Thyroid gland (tissue), 4 donors: Measurements from ENCODE around the gene RBM15B. TPM values are rescaled to one million over a fixed set of nuclear protein-coding genes. Genes with fewer than 3 reads are reported as not detected.

Experiments
- DNase-seq, 2 donors: peaks; one replicate each; pipeline ENCODE4 v3.0.0-alpha.2; 2019
- H3K27ac ChIP-seq, 3 donors: fragments of 200-600 bp; sonication (generic); 1 replicate in 2 of 3; 2 replicates in 1 of 3; pipeline ENCODE4 v1.5.1; 2016 to 2019; ENCODE audit warnings: mild to moderate bottlenecking in 1 of 3, moderate library complexity in 1 of 3
- H3K27me3 ChIP-seq: fragments of 200-600 bp; sonication (generic); one replicate; pipeline ENCODE4 v1.5.1; 2019
- H3K36me3 ChIP-seq, 2 donors: fragments of 200-600 bp; sonication (generic); one replicate each; pipeline ENCODE4 v1.5.1; 2016 to 2019
- H3K4me1 ChIP-seq, 2 donors: fragments of 200-600 bp; sonication (generic); one replicate each; pipeline ENCODE4 v1.5.1; 2017 to 2019
- H3K4me3 ChIP-seq, 3 donors: fragments of 200-600 bp; sonication (generic); replicated peaks in 1 of 3; 1 replicate in 2 of 3; 2 replicates in 1 of 3; pipeline ENCODE4 v1.5.1; 2016; ENCODE audit warnings: mild to moderate bottlenecking in 1 of 3
- H3K9me3 ChIP-seq: fragments of 200-600 bp; sonication (generic); one replicate; pipeline ENCODE4 v1.5.1; 2017
- CTCF ChIP-seq, 6 experiments: fragments of 200-600 bp in 3 of 6; fragments of 450-650 bp in 3 of 6; sonication (generic) in 3 of 6; IDR thresholded peaks; one replicate each; pipeline ENCODE4 v1.5.1; 2016 to 2019; ENCODE audit warnings: antibody characterized with exemption in 6 of 6, mild to moderate bottlenecking in 2 of 6, inconsistent platforms in 1 of 6, moderate library complexity in 1 of 6
- POLR2A ChIP-seq, 2 donors: fragments of 450-650 bp; IDR thresholded peaks; one replicate each; pipeline ENCODE4 v1.6.1; 2017; ENCODE audit warnings: antibody characterized with exemption in 2 of 2, mild to moderate bottlenecking in 2 of 2, moderate library complexity in 1 of 2
- WGBS, 2 donors: methylation state at CpG; one replicate each; pipeline ENCODE4 v1.1.5; 2017; 5-methylcytosine and 5-hydroxymethylcytosine counted together
- intact Hi-C: fragments of 100-400 bp; cut with DNase I; formaldehyde crosslinking; loops from one replicate; pipeline ENCODE4 v1.15.1; 2023
- total RNA-seq, 4 donors: library from RNA; depleted of rRNA; stranded (reverse); fragments of >200 nt; gene quantifications; one replicate each; pipeline ENCODE4 v1.2.3, GENCODE V29; 2016

The RBM15B gene
- total RNA-seq, 4 donors from 2014 or later, result 29.4 to 50.0 (median 38.9) TPM

- no peak overlapping the region for H3K27ac ChIP-seq
- H3K4me3 ChIP-seq, result no peak overlapping the region
- WGBS, 2 donors, result 94 to 95% methylated on average over 2 of the region's 2 CpGs
- no peaks in the 10 kb centered on the region for H3K27me3 ChIP-seq
- no peak for DNase-seq
- intact Hi-C loops, result no loop called here
- peaks cover 13 to 15% of the 10 kb centered on the region in 2 donors for H3K36me3 ChIP-seq
- no peak for TF ChIP-seq POLR2A (IDR thresholded peaks at IDR 0.05)
- no peak for TF ChIP-seq CTCF (IDR thresholded peaks at IDR 0.05)
- no peaks in the 10 kb centered on the region for H3K4me1 ChIP-seq
- H3K9me3 ChIP-seq, result no peaks in the 10 kb centered on the region
Observed at GRCh38 chr3:51354172-51354571, 36.9 kb upstream of the RBM15B start.

GRCh38 chr3:51354731-51355615 is 36.1 kb upstream of the RBM15B start:
- Histone ChIP-seq H3K36me3 (peaks cover 13 to 16% of the 10 kb centered on the region in 2 donors), H3K27me3 (no peaks in the 10 kb centered on the region), H3K4me3 (no peak overlapping the region), H3K27ac (no peak overlapping the region), H3K4me1 (no peaks in the 10 kb centered on the region), H3K9me3 (no peaks in the 10 kb centered on the region)
- DNase-seq, result no peak
- intact Hi-C loops, result no loop called here
- WGBS, 2 donors, result 86 to 96% methylated on average over 9 of the region's 9 CpGs
- no peak for TF ChIP-seq CTCF (IDR thresholded peaks at IDR 0.05)
- TF ChIP-seq POLR2A (IDR thresholded peaks at IDR 0.05), result no peak

GRCh38 chr3:51355891-51356578 is 35.0 kb upstream of the RBM15B start:
- intact Hi-C loops, result no loop called here
- no peaks in the 10 kb centered on the region for H3K9me3 ChIP-seq
- H3K27me3 ChIP-seq, result no peaks in the 10 kb centered on the region
- no peak for DNase-seq
- WGBS, 2 donors, result 78 to 85% methylated on average over 8 of the region's 8 CpGs
- no peak overlapping the region for H3K4me3 ChIP-seq
- H3K27ac ChIP-seq, result no peak overlapping the region
- TF ChIP-seq POLR2A (IDR thresholded peaks at IDR 0.05) (no peak), CTCF (IDR thresholded peaks at IDR 0.05) (no peak)
- no peaks in the 10 kb centered on the region for H3K4me1 ChIP-seq
- H3K36me3 ChIP-seq, result peaks cover 13 to 19% of the 10 kb centered on the region in 2 donors

- Histone ChIP-seq H3K9me3 (no peaks in the 10 kb centered on the region), H3K27me3 (no peaks in the 10 kb centered on the region), H3K36me3 (peaks cover 13 to 19% of the 10 kb centered on the region in 2 donors), H3K4me1 (no peaks in the 10 kb centered on the region), H3K4me3 (no peak overlapping the region), H3K27ac (no peak overlapping the region)
- intact Hi-C loops, result no loop called here
- no peak for DNase-seq
- TF ChIP-seq POLR2A (IDR thresholded peaks at IDR 0.05) (no peak), CTCF (IDR thresholded peaks at IDR 0.05) (no peak)
- WGBS, 2 donors, result 72 to 99% methylated on average over 4 of the region's 4 CpGs
Observed at GRCh38 chr3:51357856-51358255, 33.2 kb upstream of the RBM15B start.

GRCh38 chr3:51358981-51359380 is 32.1 kb upstream of the RBM15B start:
- TF ChIP-seq CTCF (IDR thresholded peaks at IDR 0.05) (no peak), POLR2A (IDR thresholded peaks at IDR 0.05) (no peak)
- 81 to 96% methylated on average over 3 of the region's 3 CpGs for WGBS, 2 donors
- peaks cover 13 to 19% of the 10 kb centered on the region in 2 donors for H3K36me3 ChIP-seq
- no peak for DNase-seq
- intact Hi-C loops, result no loop called here
- no peak overlapping the region for H3K27ac ChIP-seq
- no peaks in the 10 kb centered on the region for H3K4me1 ChIP-seq
- H3K4me3 ChIP-seq, result no peak overlapping the region
- no peaks in the 10 kb centered on the region for H3K9me3 ChIP-seq
- no peaks in the 10 kb centered on the region for H3K27me3 ChIP-seq
